Tracheal epithelial cell (primary cell): ENCODE results near the gene RBP3. TPM values are rescaled to one million over a fixed set of nuclear protein-coding genes. Genes with fewer than 3 reads are reported as not detected.

Experiments used
- total RNA-seq: library from RNA; depleted of rRNA; stranded (reverse); fragments of >200 nt; gene quantifications from 2 replicates; pipeline ENCODE4 v1.2.1, GENCODE V29; 2014

Gene RBP3
- total RNA-seq: not detected in 2 replicates

DNA sequence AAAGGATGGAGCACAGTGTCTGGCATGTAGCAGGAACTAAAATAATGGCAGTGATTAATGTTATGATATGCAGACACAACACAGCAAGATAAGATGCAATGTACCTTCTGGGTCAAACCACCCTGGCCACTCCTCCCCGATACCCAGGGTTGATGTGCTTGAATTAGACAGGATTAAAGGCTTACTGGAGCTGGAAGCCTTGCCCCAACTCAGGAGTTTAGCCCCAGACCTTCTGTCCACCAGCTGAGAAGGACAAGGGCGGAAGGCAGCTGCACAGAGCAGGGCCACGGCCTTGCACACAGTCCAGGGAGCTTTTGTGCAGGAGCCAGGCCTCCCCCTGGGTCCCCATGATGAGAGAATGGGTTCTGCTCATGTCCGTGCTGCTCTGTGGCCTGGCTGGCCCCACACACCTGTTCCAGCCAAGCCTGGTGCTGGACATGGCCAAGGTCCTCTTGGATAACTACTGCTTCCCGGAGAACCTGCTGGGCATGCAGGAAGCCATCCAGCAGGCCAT lies at the start of gene RBP3:
TSS of gene RBP3 (plus strand) at position 226 of the 514 bp plus-strand sequence. CDS start at position 348, 122 bp downstream.

DNA sequence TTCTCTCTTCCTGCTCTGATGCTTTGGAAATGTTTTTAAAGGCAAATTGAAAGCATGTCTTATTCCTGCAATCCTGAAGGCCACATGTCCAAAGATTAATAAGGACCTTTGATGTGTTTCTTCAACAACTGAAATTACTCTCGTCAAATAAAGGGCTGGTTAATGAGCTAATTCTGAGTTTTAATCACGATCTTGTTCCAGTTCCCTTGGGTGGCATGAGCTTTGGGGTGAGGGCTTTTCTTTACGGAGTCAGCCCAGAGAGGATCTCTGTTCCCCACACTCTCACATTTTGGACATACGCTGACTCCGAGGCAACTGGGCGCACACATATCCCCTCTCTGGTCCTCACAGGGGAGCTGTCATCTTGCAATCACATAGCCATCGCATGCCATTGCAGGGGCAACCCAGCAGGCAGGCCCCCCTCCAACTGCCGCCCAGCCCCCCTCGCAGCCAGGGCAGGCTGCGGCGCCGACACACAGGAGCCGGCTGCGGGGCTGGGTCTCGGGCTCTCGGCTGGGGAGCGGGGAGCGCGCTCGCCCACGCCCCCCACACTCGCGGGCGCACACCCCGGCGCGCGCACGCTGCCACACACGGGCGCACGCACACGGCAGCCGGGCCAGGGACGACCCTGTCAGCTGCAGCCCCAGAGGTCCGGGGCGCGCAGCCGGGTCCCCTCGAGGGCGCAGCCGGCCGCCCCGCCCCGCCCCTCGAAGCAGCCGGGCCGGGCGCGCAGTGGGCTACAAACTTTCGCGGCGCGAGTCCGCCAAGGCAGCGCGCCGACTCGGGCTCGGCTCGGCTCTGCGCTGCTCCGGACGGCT lies 48.3 kb upstream of the RBP3 start, which contains the start of gene GDF10:
TSS of gene GDF10 (plus strand) at position 587 of the 818 bp plus-strand sequence. CDS start 455 bp downstream, outside the sequence.

DNA sequence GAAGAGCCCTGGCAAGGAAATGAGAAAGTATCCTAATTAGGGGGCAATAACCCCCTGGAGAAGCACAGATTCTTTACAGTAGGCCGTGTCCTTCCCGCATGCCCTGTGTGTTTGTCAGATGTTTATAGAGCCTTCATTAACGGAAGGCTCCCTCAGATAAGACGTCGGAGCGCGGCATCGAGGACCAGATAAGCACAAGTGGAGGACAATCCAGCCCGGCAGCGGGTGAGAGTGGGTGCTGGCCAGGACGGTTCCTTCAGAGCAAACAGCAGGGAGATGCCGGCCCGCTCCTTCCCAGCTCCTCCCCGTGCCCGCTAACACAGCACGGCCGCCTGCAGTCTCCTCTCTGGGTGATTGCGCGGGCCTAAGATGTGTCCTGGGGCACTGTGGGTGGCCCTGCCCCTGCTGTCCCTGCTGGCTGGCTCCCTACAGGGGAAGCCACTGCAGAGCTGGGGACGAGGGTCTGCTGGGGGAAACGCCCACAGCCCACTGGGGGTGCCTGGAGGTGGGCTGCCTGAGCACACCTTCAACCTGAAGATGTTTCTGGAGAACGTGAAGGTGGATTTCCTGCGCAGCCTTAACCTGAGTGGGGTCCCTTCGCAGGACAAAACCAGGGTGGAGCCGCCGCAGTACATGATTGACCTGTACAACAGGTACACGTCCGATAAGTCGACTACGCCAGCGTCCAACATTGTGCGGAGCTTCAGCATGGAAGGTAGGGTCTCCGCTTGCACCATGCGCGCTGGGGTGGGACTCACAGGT lies 25.7 kb upstream of the RBP3 start, which contains the start of gene GDF2:
TSS of gene GDF2 (plus strand) at position 155 of the 762 bp plus-strand sequence. CDS start at position 370, 215 bp downstream.

DNA sequence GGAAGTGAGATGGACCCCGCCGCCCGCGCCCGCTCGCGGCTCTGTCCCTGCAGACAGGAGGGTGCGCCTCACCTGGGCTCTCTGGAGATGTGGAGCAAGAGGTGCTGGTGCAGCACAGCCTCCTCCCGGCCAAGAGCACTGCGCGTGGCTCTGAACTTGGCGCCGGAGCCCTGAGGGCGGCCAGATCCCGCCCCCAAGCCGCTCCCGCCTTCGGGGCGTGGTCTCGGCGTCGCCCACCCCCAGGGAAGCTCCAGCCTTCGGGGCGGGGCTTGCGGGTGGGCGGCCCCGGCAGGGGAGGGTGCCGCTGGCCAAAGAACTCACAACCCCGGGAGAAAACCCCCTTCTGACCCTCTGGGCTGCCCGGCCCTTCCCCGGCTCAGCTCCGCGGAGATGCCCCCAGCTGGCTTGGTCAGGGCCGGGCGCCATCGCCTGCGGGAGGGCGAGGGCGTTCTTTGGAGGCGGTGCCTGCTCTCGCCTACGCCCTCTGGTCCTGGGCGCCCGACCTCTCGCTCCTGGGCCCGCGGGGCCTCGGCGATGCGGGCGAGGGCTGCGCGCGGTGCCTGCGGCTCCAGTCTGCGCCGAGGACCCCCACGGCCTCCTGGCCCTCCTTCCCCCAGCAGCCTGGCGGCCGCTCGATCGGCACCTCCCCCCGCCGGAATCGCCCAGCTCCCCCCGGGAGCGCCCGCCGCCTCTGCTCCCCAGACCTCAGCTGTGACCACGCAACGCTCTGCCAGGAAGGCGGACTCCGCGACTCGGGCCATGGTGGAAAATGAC lies 36.2 kb downstream of the RBP3 start, which contains the start of gene ZNF488:
TSS of gene ZNF488 (minus strand) at position 146 of the 774 bp plus-strand sequence. CDS start 15,464 bp downstream, outside the sequence.

Other genes with a start within 250 kb of the RBP3 start
- under 0.01 TPM in 1 of 2 replicates, not detected in the other for gene GDF10, start 48.2 kb upstream of the RBP3 start, total RNA-seq
- not detected in 2 replicates for gene GDF2, start 25.9 kb upstream of the RBP3 start, total RNA-seq
- gene ZNF488, start 35.9 kb downstream of the RBP3 start, total RNA-seq: 0.24 and 1.1 TPM in 2 replicates
- gene ANXA8, start 135.8 kb downstream of the RBP3 start, total RNA-seq: 268 and 382 TPM in 2 replicates
- gene FAM25G, start 143.3 kb downstream of the RBP3 start, total RNA-seq: not detected in 2 replicates
- 1.5 and 1.9 TPM in 2 replicates for gene AGAP9, start 175.3 kb downstream of the RBP3 start, total RNA-seq